SJSA1 (cell line): ENCODE results near the gene MEOX1. TPM values are rescaled to one million over a fixed set of nuclear protein-coding genes. Genes with fewer than 3 reads are reported as not detected.

Source experiments
- DNase-seq, 2 experiments: peaks; one replicate each; pipeline ENCODE4 v3.0.0-alpha.2; 2015 to 2020; ENCODE audit warnings: low spot score in 2 of 2, low read depth in 1 of 2
- H3K27ac ChIP-seq: fragments of 250-450 bp; sonication (Bioruptor Pico); 2 replicates; pipeline ENCODE4 v1.5.1; 2020; ENCODE audit warnings: mild to moderate bottlenecking, moderate library complexity
- H3K27me3 ChIP-seq: fragments of 250-450 bp; sonication (Bioruptor Pico); replicated peaks from 2 replicates; pipeline ENCODE4 v1.5.1; 2020; ENCODE audit warnings: mild to moderate bottlenecking, moderate library complexity
- H3K36me3 ChIP-seq: fragments of 250-450 bp; sonication (Bioruptor Pico); 2 replicates; pipeline ENCODE4 v1.5.1; 2020; ENCODE audit warnings: mild to moderate bottlenecking
- H3K4me1 ChIP-seq: fragments of 250-450 bp; sonication (Bioruptor Pico); replicated peaks from 2 replicates; pipeline ENCODE4 v1.6.1; 2021; ENCODE audit warnings: mild to moderate bottlenecking
- H3K4me3 ChIP-seq: fragments of 250-450 bp; sonication (Bioruptor Pico); 2 replicates; pipeline ENCODE4 v1.5.1; 2020; ENCODE audit warnings: mild to moderate bottlenecking
- H3K9me3 ChIP-seq: fragments of 250-450 bp; sonication (Bioruptor Pico); replicated peaks from 2 replicates; pipeline ENCODE4 v1.5.1; 2020; ENCODE audit warnings: mild to moderate bottlenecking
- total RNA-seq: library from RNA; depleted of rRNA; stranded (reverse); fragments of >200 nt; shearing (Covaris generic); gene quantifications from 2 replicates; pipeline ENCODE4 v1.2.3, GENCODE V29; 2014; rRNA removed

Gene MEOX1
- not detected in 2 replicates for total RNA-seq

DNA sequence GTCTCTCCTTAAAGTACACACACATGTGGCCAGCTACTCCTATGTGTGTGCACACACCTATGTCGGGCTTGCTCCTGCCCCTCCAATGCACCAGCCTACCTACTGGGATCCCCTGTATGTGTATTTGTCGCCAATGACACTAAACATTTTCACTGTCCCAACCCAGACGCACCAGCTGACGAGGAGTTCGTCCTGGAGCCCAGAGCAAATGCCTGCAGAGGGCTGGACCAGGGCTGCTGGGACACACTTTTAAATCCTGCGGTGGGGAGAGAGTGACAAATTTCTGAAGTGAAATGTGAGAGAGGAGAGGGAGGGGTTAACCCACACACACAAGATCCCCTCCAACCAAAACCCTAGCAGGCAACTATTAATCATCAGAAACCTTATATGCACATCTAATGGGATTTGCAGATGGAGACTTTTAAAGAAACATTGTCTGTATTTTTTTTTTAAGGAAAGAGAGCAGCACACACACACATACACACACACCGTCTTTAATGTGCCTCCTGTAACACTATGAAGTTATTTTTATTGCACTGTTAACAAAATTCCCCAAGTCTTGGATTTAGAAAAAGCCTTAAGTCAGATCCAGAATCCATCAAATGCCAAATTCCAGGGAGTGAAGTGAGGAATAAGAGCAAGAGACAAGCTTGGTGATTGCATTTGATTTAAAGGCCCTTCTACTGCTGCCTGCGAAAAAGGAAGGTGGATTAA, at the start of gene MEOX1:
TSS of gene MEOX1 (minus strand) at position 224 of the 714 bp plus-strand sequence. CDS start 388 bp downstream, outside the sequence.
- Histone ChIP-seq H3K27me3 (no peaks in the 10 kb centered on the region), H3K9me3 (no peaks in the 10 kb centered on the region), H3K4me3 (no peak within 1 kb of the TSS), H3K36me3 (no peaks in the 10 kb centered on the region), H3K4me1 (peaks cover 4% of the 10 kb centered on the region; the same call in 1 of the 2 replicates), H3K27ac (no peak within 1 kb of the TSS)
- DNase-seq, result no peak

DNA sequence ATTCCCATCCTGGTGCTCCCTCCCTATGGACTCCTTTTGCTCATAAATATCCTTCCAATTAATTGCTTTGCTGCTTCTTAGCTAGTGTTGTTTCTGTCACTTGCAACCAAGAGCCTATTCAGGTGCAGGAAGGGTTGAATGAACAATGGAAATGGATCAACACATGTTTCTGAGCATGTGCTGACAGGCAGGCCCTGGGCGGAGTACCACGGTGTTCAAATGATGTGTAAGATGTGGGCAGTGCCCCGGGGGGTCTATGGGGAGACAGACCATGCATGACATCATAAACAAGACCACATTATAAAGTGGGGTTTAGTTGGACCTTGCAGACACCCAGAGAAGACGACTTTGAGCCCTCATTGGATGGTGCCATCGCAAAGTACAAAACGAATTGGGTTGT, 48.4 kb upstream of the MEOX1 start:
- H3K36me3 ChIP-seq, result no peaks in the 10 kb centered on the region
- DNase-seq, result no peak
- peaks cover 18% of the 10 kb centered on the region for H3K4me1 ChIP-seq
- no peak overlapping the region for H3K27ac ChIP-seq
- no peaks in the 10 kb centered on the region for H3K9me3 ChIP-seq
- no peak overlapping the region for H3K4me3 ChIP-seq
- no peaks in the 10 kb centered on the region for H3K27me3 ChIP-seq

DNA sequence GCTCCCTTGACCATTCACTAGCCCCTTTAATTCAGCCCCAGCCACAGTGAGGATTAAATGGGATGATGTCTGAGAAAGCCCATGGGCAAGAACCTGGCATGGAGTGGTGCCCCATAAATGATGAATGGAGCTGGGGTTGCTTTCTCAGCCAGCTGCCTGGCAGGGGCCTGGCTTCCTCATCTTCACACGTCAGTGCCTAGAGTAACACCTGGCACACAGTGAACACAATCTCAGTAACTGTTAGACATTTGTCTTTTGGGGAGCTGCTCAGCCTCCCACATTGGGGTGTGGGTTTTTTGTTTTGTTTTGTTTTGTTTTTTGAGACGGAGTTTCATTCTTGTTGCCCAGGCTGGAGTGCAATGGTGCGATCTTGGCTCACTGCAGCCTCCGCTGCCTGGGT, 47.5 kb upstream of the MEOX1 start:
- no peak overlapping the region for H3K4me3 ChIP-seq
- H3K9me3 ChIP-seq, result no peaks in the 10 kb centered on the region
- DNase-seq, result no peak
- no peak overlapping the region for H3K27ac ChIP-seq
- H3K36me3 ChIP-seq, result no peaks in the 10 kb centered on the region
- H3K4me1 ChIP-seq, result peaks cover 12% of the 10 kb centered on the region
- no peaks in the 10 kb centered on the region for H3K27me3 ChIP-seq

DNA sequence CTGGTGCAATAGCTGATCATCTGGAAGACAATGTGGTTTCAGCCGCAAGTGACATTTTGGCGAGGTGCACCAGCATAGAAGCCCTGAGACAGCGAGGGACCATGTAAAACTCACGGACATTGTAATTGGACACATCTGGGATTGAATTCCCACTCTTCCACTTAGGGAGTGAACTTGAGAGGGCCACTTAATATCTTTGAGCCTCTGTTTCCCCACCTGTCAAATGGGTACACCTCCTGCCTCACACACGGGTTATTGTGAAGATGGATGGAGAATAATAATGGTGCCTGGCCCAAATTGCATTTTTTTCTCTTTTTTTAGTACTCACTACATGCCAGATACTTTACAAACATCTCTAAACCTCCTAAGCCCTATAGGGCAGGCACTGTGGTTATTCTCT, 45.5 kb upstream of the MEOX1 start:
- Histone ChIP-seq H3K9me3 (no peaks in the 10 kb centered on the region), H3K36me3 (no peaks in the 10 kb centered on the region), H3K27me3 (no peaks in the 10 kb centered on the region), H3K4me1 (no peaks in the 10 kb centered on the region; the same call in 1 of the 2 replicates), H3K27ac (no peak overlapping the region), H3K4me3 (no peak overlapping the region)
- DNase-seq, result no peak

DNA sequence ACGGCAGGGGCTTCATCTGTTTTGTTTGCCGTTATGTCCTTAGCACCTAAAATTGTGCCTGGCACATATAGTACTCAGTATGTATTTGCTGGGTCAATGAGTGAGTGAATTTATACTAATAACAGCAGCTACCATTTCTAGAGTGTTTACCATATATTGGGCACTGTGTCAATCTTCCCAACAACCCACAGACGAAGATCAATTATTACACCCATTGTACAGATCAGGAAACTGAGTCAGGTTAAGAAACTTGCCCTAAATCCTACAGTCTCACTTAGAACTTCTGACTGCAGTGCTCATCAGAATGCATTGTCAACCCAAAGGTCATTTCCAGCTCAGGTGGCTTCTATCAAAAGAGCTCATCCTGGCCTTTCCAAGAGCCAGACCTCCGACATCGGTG, 44.5 kb upstream of the MEOX1 start:
- Histone ChIP-seq H3K27ac (no peak overlapping the region), H3K4me3 (no peak overlapping the region), H3K27me3 (no peaks in the 10 kb centered on the region), H3K4me1 (peaks cover 5% of the 10 kb centered on the region), H3K9me3 (no peaks in the 10 kb centered on the region), H3K36me3 (no peaks in the 10 kb centered on the region)
- DNase-seq, result no peak

DNA sequence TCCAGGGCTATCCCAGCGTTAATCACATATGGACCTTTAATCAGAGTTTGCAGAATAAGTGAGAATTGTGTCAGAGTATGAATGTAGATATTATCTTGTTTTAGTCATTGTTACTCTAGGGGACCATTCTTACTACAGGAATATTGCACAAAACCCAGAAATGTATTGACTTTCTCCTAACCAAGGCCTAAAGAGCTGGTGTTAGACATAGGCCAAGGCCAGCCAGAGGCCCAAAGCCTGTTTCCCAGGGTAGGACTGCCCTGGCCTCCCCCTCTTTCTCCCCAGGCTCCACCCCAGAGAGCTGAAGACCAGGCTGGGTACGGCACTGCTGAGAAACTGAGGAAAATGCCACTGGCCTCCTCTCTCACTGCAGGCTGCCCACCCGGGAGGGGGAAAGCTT, 41.9 kb upstream of the MEOX1 start:
- H3K36me3 ChIP-seq, result no peaks in the 10 kb centered on the region
- no peak overlapping the region for H3K4me3 ChIP-seq
- peaks cover 4% of the 10 kb centered on the region; the same call in 1 of the 2 replicates for H3K9me3 ChIP-seq
- no peaks in the 10 kb centered on the region for H3K27me3 ChIP-seq
- DNase-seq, result no peak
- H3K4me1 ChIP-seq, result peaks cover 22% of the 10 kb centered on the region
- no peak overlapping the region for H3K27ac ChIP-seq

DNA sequence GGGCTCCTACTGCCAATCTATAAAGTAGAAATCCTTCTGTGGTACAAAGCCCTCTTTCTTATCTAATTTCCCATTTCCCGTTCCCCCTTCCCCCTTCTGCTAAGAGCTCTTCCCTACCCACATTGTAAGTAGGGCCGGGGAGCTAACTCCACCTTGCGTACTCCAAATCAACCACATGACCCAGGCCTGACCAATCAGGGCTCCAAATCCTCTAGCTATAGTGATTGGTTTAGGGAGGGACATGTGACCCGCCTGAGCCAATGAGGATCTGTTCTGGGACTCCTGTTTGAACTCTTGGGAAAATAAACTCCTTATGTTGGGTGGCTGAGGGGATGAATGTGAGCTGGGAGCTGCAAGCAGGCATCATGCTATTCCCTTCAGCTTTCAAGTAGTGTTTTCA, 40.9 kb upstream of the MEOX1 start:
- no peak for DNase-seq
- peaks cover 22% of the 10 kb centered on the region for H3K4me1 ChIP-seq
- H3K27ac ChIP-seq, result no peak overlapping the region
- H3K4me3 ChIP-seq, result no peak overlapping the region
- H3K36me3 ChIP-seq, result no peaks in the 10 kb centered on the region
- no peaks in the 10 kb centered on the region for H3K27me3 ChIP-seq
- H3K9me3 ChIP-seq, result peaks cover 4% of the 10 kb centered on the region; the same call in 1 of the 2 replicates

DNA sequence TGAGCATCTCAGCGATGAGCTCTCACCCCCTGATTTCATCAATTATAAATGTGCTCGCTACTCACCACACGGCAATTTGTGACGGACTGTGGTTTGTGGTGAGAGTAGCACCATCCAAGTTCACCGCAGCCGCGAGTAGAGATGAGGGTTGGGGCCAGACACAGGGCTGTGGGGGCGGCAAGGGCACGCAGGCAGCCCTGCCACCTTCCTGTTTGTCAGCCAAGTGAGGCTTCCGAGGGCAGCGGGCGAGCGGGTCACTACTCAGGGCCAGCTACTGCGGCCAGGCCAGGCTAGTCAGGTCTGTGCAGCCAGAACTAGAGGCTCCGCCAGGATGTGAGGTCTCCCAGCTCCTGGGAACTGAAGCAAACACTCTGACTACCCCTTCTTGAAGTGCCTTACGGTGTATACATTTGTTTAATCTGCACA, 39.6 kb upstream of the MEOX1 start:
- no peaks in the 10 kb centered on the region for H3K27me3 ChIP-seq
- peak overlapping the region; percentile 46 for H3K27ac ChIP-seq
- peaks cover 4% of the 10 kb centered on the region; the same call in 1 of the 2 replicates for H3K9me3 ChIP-seq
- no peak overlapping the region for H3K4me3 ChIP-seq
- H3K36me3 ChIP-seq, result no peaks in the 10 kb centered on the region
- peak; percentile 92 to 93 for DNase-seq
- peaks cover 29% of the 10 kb centered on the region for H3K4me1 ChIP-seq

DNA sequence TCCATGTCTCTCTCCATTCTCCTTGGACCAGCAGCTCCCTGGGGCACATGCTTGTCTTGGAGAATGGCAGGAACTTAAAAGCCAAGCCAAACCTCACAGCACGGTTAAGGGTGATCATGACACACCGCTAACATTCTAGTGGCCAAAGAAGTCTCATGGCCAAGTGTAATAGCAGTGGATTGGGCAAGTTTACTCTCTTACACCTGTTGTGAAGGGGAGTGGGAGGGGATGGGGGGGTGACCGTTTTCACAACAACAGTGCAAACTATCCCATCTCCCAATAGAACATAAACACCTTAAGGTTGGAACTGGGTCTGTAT, 37.7 kb upstream of the MEOX1 start:
- Histone ChIP-seq H3K27ac (no peak overlapping the region), H3K27me3 (no peaks in the 10 kb centered on the region), H3K4me1 (peaks cover 34% of the 10 kb centered on the region), H3K36me3 (no peaks in the 10 kb centered on the region), H3K4me3 (no peak overlapping the region), H3K9me3 (peaks cover 4% of the 10 kb centered on the region; the same call in 1 of the 2 replicates)
- no peak for DNase-seq

DNA sequence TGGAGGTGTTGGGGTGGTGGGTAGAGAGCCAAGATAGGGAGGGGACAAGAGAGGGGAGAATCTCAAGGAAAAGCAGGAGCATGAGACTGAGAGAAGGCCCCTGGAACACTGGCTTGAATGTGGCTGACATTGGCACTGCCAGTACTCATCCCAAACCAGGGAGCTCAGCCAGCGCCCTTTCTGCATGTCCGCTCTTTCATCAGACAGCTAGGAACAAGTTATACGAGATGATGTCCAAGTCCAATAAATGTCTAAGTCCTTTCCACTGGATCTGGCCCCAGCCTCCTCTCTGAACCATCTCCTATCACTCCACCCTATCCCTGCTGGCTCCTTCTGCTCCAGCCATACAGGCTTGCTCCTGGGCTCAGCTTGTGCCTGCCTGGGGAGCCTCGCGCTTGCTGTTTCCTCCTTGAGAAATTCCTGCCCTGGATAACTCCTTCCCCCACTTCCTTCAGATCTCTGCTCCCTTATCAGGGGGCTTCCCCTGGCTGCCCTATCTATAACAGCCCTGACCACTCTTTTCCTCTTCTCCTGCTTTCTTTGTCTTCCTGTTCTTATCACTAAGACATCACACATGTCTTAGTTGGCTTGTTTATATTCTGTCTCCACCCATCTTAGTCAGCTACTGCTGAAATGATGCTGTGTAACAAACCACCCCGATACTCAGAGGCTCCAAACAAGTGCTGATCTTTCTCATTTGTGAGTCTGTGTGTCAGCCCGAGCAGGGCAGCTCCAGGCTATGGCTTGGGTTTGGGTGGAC, 37.1 kb upstream of the MEOX1 start:
- no peak for DNase-seq
- no peak overlapping the region for H3K27ac ChIP-seq
- H3K27me3 ChIP-seq, result no peaks in the 10 kb centered on the region

DNA sequence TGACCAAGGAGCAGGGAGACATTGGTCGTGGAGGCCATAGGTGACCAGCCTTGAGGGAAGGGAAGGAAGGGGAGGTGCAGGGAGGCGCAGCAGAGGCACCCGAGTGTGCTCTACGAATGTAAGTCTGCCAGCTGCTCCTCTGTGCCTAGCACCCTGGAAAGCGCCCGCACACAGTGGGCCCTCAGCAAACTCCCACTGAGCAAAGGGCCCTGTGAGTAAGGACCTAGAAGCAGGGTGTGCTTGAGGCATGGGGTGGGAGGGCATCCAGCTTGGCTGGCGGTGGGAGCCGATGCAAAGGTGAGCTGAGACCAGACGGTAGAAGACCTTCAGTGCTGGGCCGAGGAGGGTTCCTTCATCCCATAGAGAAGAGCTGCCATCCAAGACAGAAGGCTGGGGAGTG, 36.2 kb upstream of the MEOX1 start:
- no peak overlapping the region for H3K4me3 ChIP-seq
- no peak for DNase-seq
- H3K9me3 ChIP-seq, result peaks cover 4% of the 10 kb centered on the region; the same call in 1 of the 2 replicates
- H3K27ac ChIP-seq, result no peak overlapping the region
- no peaks in the 10 kb centered on the region for H3K36me3 ChIP-seq
- H3K27me3 ChIP-seq, result no peaks in the 10 kb centered on the region
- H3K4me1 ChIP-seq, result peaks cover 34% of the 10 kb centered on the region

More for the DNA sequence above, 37.1 kb upstream of the MEOX1 start:
- H3K4me3 ChIP-seq, result no peak overlapping the region
- H3K4me1 ChIP-seq, result peaks cover 34% of the 10 kb centered on the region
- H3K36me3 ChIP-seq, result no peaks in the 10 kb centered on the region
- peaks cover 4% of the 10 kb centered on the region; the same call in 1 of the 2 replicates for H3K9me3 ChIP-seq

DNA sequence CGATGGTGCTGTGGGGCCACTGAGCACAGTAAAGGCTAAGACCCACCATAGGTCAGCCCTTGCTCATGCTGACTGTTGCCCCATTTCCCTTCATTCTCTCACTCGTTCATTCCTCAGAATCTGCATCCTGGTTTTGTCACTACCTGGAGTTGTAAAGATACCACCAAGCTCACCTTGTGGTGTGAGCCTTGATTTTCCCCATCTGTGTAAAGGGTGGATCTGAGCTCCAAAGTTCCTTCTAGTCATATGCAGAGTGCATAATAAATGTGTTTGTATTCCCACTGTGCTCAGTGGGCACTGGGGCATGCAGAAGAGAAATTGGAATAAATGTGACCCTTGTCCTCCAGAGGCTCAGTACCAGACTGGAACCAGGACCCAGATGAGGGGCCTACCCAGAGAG, 35.2 kb upstream of the MEOX1 start:
- DNase-seq, result no peak
- Histone ChIP-seq H3K9me3 (peaks cover 4% of the 10 kb centered on the region; the same call in 1 of the 2 replicates), H3K27me3 (no peaks in the 10 kb centered on the region), H3K4me1 (peaks cover 34% of the 10 kb centered on the region), H3K36me3 (no peaks in the 10 kb centered on the region), H3K27ac (no peak overlapping the region), H3K4me3 (no peak overlapping the region)

DNA sequence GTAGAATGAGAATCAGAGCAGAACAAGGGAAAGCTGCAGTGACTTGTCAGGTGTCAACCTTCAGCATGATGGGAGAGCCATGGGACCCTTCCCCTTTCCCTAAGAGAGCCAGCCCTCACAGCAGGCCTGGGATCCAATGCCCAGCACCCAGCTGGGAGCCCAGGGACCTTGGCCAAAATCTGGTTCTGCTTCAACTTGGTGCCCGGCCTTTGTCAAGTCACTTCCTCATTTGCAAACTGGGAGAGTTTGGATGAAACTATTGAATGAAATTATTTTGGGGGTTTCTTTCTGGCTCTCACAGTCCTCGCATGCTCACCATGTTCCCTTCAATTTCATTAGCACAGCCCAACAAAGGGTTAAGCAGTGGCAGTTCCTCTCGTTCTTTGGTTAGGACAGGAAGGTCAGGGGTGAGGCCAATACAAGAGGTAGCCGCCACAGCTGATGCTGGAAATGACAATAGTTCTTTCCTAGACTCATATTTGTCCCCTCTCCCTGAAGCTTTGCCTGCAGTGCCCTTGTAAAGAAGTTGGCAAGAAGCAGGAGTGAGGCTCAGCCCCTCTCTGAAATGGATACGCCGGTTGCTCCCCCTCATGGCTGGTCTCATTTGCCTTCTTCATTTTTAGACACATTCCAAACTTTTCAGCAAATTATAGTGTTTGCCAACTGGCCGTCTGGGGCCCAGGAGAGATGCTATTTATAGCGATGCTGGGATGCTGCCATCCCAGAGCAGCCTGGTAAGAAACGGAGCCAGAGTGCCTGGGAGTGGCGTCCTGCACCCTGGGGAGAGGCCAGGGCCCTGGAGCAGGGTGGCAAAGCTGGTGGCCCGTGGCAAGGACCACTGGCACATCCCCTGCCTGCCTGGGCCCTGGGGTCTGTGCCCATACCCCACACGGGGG, 34.5 kb upstream of the MEOX1 start:
- H3K36me3 ChIP-seq, result no peaks in the 10 kb centered on the region
- no peak overlapping the region for H3K4me3 ChIP-seq
- peaks cover 29% of the 10 kb centered on the region for H3K4me1 ChIP-seq
- no peak overlapping the region for H3K27ac ChIP-seq
- peaks cover 4% of the 10 kb centered on the region; the same call in 1 of the 2 replicates for H3K9me3 ChIP-seq
- H3K27me3 ChIP-seq, result no peaks in the 10 kb centered on the region
- no peak for DNase-seq
